ENCODE results near the gene BRCA1. TPM values are rescaled to one million over a fixed set of nuclear protein-coding genes. Genes with fewer than 3 reads are reported as not detected.

BRCA1 gene
- total and polyA plus RNA-seq, 2 donors (not counting 1 experiment from before 2014, with no cell fraction given): 2.4 to 7.2 TPM

- no peaks in the 10 kb centered on the region for H3K9me3 Mint-ChIP-seq (ENCODE audit: insufficient read depth)
- H4K20me1 ChIP-seq (ENCODE audit: control insufficient read depth, insufficient read depth, low read length, poor library complexity, severe bottlenecking): no peaks in the 10 kb centered on the region
- H3K27me3 ChIP-seq (replicated peaks in 1 of 4; ENCODE audit: control extremely low read depth in 1 of 4, control insufficient read depth in 3 of 4, insufficient read depth in 4 of 4, low read length in 3 of 4): no peaks in the 10 kb centered on the region
- TF ChIP-seq EZH2 (IDR thresholded peaks at IDR 0.05; ENCODE audit: borderline replicate concordance, insufficient read depth, low read depth, low read length, poor library complexity, severe bottlenecking): no peak
- TF ChIP-seq, protein P1, sequence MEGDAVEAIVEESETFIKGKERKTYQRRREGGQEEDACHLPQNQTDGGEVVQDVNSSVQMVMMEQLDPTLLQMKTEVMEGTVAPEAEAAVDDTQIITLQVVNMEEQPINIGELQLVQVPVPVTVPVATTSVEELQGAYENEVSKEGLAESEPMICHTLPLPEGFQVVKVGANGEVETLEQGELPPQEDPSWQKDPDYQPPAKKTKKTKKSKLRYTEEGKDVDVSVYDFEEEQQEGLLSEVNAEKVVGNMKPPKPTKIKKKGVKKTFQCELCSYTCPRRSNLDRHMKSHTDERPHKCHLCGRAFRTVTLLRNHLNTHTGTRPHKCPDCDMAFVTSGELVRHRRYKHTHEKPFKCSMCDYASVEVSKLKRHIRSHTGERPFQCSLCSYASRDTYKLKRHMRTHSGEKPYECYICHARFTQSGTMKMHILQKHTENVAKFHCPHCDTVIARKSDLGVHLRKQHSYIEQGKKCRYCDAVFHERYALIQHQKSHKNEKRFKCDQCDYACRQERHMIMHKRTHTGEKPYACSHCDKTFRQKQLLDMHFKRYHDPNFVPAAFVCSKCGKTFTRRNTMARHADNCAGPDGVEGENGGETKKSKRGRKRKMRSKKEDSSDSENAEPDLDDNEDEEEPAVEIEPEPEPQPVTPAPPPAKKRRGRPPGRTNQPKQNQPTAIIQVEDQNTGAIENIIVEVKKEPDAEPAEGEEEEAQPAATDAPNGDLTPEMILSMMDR (IDR thresholded peaks at IDR 0.05): no peak
- no peaks in the 10 kb centered on the region for H3K9me3 ChIP-seq (ENCODE audit: control extremely low read depth in 1 of 3, control insufficient read depth in 2 of 3, insufficient read depth in 1 of 3, low read length in 2 of 3)
- H3K27me3 Mint-ChIP-seq: no peaks in the 10 kb centered on the region
- no peak overlapping the region for H3K9ac ChIP-seq (ENCODE audit: low read length)
- POLR2A ChIA-PET: no interaction called here
- ATAC-seq (ENCODE audit: low read depth): no peak
- no peak overlapping the region for H3K27ac Mint-ChIP-seq
- no peaks in the 10 kb centered on the region for H3K4me1 ChIP-seq (ENCODE audit: control insufficient read depth in 2 of 2, insufficient read depth in 2 of 2, low read length in 2 of 2)
- CTCF ChIA-PET: no interaction called here
- H3K79me2 ChIP-seq (ENCODE audit: control insufficient read depth, insufficient read depth, low read length): no peaks in the 10 kb centered on the region
- 89% methylated on average over 3 of the region's 4 CpGs for WGBS (ENCODE audit: insufficient coverage)
- no peak overlapping the region for H3K4me3 Mint-ChIP-seq
- no peaks in the 10 kb centered on the region for H3K36me3 ChIP-seq (replicated peaks in 1 of 2; ENCODE audit: control extremely low read depth in 1 of 2, control insufficient read depth in 1 of 2, extremely low read depth in 1 of 2, insufficient read depth in 2 of 2, low read length in 1 of 2)
- intact Hi-C loops (cut with micrococcal nuclease): no loop called here
- no peaks in the 10 kb centered on the region for H3K4me1 Mint-ChIP-seq
- no peak overlapping the region for H2AFZ ChIP-seq (ENCODE audit: insufficient read depth, low read depth, low read length, poor library complexity, severe bottlenecking)
- no peak overlapping the region for H3K27ac ChIP-seq (ENCODE audit: low read length in 2 of 2)
- no peak overlapping the region for H3K4me3 ChIP-seq (ENCODE audit: control extremely low read depth in 1 of 5, extremely low read depth in 1 of 5, insufficient read depth in 1 of 5, low read depth in 2 of 5, low read length in 4 of 5)
- no peak overlapping the region for H3K4me2 ChIP-seq (replicated peaks; ENCODE audit: low read depth, low read length, poor library complexity, severe bottlenecking)
- DNase-seq: no peak
Observed at GRCh38 chr17:43094129-43094835, 30.9 kb downstream of the BRCA1 start.

DNA sequence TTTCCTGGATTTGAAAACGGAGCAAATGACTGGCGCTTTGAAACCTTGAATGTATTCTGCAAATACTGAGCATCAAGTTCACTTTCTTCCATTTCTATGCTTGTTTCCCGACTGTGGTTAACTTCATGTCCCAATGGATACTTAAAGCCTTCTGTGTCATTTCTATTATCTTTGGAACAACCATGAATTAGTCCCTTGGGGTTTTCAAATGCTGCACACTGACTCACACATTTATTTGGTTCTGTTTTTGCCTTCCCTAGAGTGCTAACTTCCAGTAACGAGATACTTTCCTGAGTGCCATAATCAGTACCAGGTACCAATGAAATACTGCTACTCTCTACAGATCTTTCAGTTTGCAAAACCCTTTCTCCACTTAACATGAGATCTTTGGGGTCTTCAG, 32.3 kb downstream of the BRCA1 start:
- H3K4me2 ChIP-seq (replicated peaks; ENCODE audit: low read depth, low read length, poor library complexity, severe bottlenecking): no peak overlapping the region
- ChIA-PET POLR2A (no interaction called here), CTCF (no interaction called here)
- H4K20me1 ChIP-seq (ENCODE audit: control insufficient read depth, insufficient read depth, low read length, poor library complexity, severe bottlenecking): no peaks in the 10 kb centered on the region
- H3K27me3 Mint-ChIP-seq: no peaks in the 10 kb centered on the region
- no peaks in the 10 kb centered on the region for H3K27me3 ChIP-seq (replicated peaks in 1 of 4; ENCODE audit: control extremely low read depth in 1 of 4, control insufficient read depth in 3 of 4, insufficient read depth in 4 of 4, low read length in 3 of 4)
- H3K27ac Mint-ChIP-seq: no peak overlapping the region
- H3K27ac ChIP-seq (ENCODE audit: low read length in 2 of 2): no peak overlapping the region
- no peak overlapping the region for H3K4me3 Mint-ChIP-seq
- ATAC-seq (ENCODE audit: low read depth) (no peak), DNase-seq (no peak)
- no peaks in the 10 kb centered on the region for H3K4me1 ChIP-seq (ENCODE audit: control insufficient read depth in 2 of 2, insufficient read depth in 2 of 2, low read length in 2 of 2)
- H3K79me2 ChIP-seq (ENCODE audit: control insufficient read depth, insufficient read depth, low read length): no peaks in the 10 kb centered on the region
- H2AFZ ChIP-seq (ENCODE audit: insufficient read depth, low read depth, low read length, poor library complexity, severe bottlenecking): no peak overlapping the region
- TF ChIP-seq EZH2 (IDR thresholded peaks at IDR 0.05; ENCODE audit: borderline replicate concordance, insufficient read depth, low read depth, low read length, poor library complexity, severe bottlenecking): no peak
- TF ChIP-seq, protein P1 (IDR thresholded peaks at IDR 0.05): no peak
- H3K9me3 Mint-ChIP-seq (ENCODE audit: insufficient read depth): no peaks in the 10 kb centered on the region
- no peaks in the 10 kb centered on the region for H3K4me1 Mint-ChIP-seq
- no peak overlapping the region for H3K4me3 ChIP-seq (ENCODE audit: control extremely low read depth in 1 of 5, extremely low read depth in 1 of 5, insufficient read depth in 1 of 5, low read depth in 2 of 5, low read length in 4 of 5)
- 78% methylated on average over 4 of the region's 4 CpGs for WGBS (ENCODE audit: insufficient coverage)
- H3K9me3 ChIP-seq (ENCODE audit: control extremely low read depth in 1 of 3, control insufficient read depth in 2 of 3, insufficient read depth in 1 of 3, low read length in 2 of 3): no peaks in the 10 kb centered on the region
- H3K9ac ChIP-seq (ENCODE audit: low read length): no peak overlapping the region
- intact Hi-C loops (cut with micrococcal nuclease): no loop called here
- no peaks in the 10 kb centered on the region for H3K36me3 ChIP-seq (replicated peaks in 1 of 2; ENCODE audit: control extremely low read depth in 1 of 2, control insufficient read depth in 1 of 2, extremely low read depth in 1 of 2, insufficient read depth in 2 of 2, low read length in 1 of 2)
